H9 (cell line): Measurements from ENCODE around the gene AGO1. TPM values are rescaled to one million over a fixed set of nuclear protein-coding genes. Genes with fewer than 3 reads are reported as not detected.

Source experiments
- DNase-seq: peaks from one replicate; pipeline ENCODE4 v3.0.0-alpha.2; 2017
- H2AFZ ChIP-seq: one replicate; pipeline ENCODE4 v1.6.1; 2013; ENCODE audit warnings: mild to moderate bottlenecking, low read length, control low read depth, moderate library complexity
- H2AK5ac ChIP-seq: 2 replicates; pipeline ENCODE4 v1.6.1; 2013; ENCODE audit warnings: low read length, control low read depth, mixed read lengths; ENCODE audit not compliant: insufficient read length
- H2BK120ac ChIP-seq: one replicate; pipeline ENCODE4 v1.6.1; 2013; ENCODE audit warnings: low read depth, mild to moderate bottlenecking, low read length, control low read depth, inconsistent platforms; ENCODE audit not compliant: poor library complexity, severe bottlenecking
- H2BK12ac ChIP-seq: 2 replicates; pipeline ENCODE4 v1.6.1; 2013; ENCODE audit warnings: low read length, control low read depth, mixed read lengths, low read depth; ENCODE audit not compliant: insufficient read length
- H2BK15ac ChIP-seq: 2 replicates; pipeline ENCODE4 v1.6.1; 2013; ENCODE audit warnings: low read depth, low read length, control low read depth
- H2BK20ac ChIP-seq: one replicate; pipeline ENCODE4 v1.6.1; 2013; ENCODE audit warnings: low read depth, mild to moderate bottlenecking, low read length, control low read depth, inconsistent platforms; ENCODE audit not compliant: poor library complexity, severe bottlenecking
- H2BK5ac ChIP-seq: 2 replicates; pipeline ENCODE4 v1.6.1; 2013; ENCODE audit warnings: low read length, control low read depth, mixed read lengths; ENCODE audit not compliant: insufficient read length
- H3K14ac ChIP-seq: 2 replicates; pipeline ENCODE4 v1.6.1; 2013; ENCODE audit warnings: low read length, control low read depth; ENCODE audit not compliant: insufficient read depth
- H3K18ac ChIP-seq: 2 replicates; pipeline ENCODE4 v1.6.1; 2013; ENCODE audit warnings: low read depth, mild to moderate bottlenecking, mixed read lengths, low read length, control low read depth; ENCODE audit not compliant: insufficient read length
- H3K23ac ChIP-seq: 2 replicates; pipeline ENCODE4 v1.6.1; 2013; ENCODE audit warnings: low read length, control low read depth, mixed read lengths, low read depth; ENCODE audit not compliant: insufficient read length
- H3K23me2 ChIP-seq: 2 replicates; pipeline ENCODE4 v1.6.1; 2013; ENCODE audit warnings: low read depth, mild to moderate bottlenecking, mixed read lengths, low read length, control low read depth; ENCODE audit not compliant: insufficient read length, poor library complexity, severe bottlenecking
- H3K27ac ChIP-seq: 2 replicates; pipeline ENCODE4 v1.5.1; 2013; ENCODE audit warnings: low read length, control low read depth, mixed read lengths, low read depth; ENCODE audit not compliant: insufficient read length
- H3K27me3 ChIP-seq: 2 replicates; pipeline ENCODE4 v1.6.1; 2013; ENCODE audit warnings: low read length, control low read depth, inconsistent platforms; ENCODE audit not compliant: insufficient read depth
- H3K4ac ChIP-seq: 2 replicates; pipeline ENCODE4 v1.6.1; 2013; ENCODE audit warnings: low read depth, mild to moderate bottlenecking, control low read depth, inconsistent platforms, low read length, moderate library complexity
- H3K4me1 ChIP-seq: 2 replicates; pipeline ENCODE4 v1.6.1; 2013; ENCODE audit warnings: low read length, control low read depth, inconsistent platforms; ENCODE audit not compliant: insufficient read depth
- H3K4me2 ChIP-seq: 2 replicates; pipeline ENCODE4 v1.6.1; 2013; ENCODE audit warnings: low read length, control low read depth, mixed read lengths; ENCODE audit not compliant: insufficient read length, insufficient read depth
- H3K56ac ChIP-seq: 2 replicates; pipeline ENCODE4 v1.6.1; 2013; ENCODE audit warnings: low read depth, mild to moderate bottlenecking, mixed read lengths, low read length, control low read depth; ENCODE audit not compliant: insufficient read length
- H3K79me1 ChIP-seq: 2 replicates; pipeline ENCODE4 v1.6.1; 2013; ENCODE audit warnings: low read depth, mild to moderate bottlenecking, moderate library complexity, low read length, control low read depth, inconsistent platforms; ENCODE audit not compliant: insufficient read depth, poor library complexity, severe bottlenecking
- H3K79me2 ChIP-seq: 2 replicates; pipeline ENCODE4 v1.6.1; 2013; ENCODE audit warnings: low read length, control low read depth, inconsistent platforms; ENCODE audit not compliant: insufficient read depth
- H3K9ac ChIP-seq: 2 replicates; pipeline ENCODE4 v1.6.1; 2013; ENCODE audit warnings: low read length, control low read depth, mixed read lengths; ENCODE audit not compliant: insufficient read length; ENCODE audit errors: extremely low read depth
- H3K9me3 ChIP-seq: one replicate; pipeline ENCODE4 v1.6.1; 2013; ENCODE audit warnings: low read depth, low read length, inconsistent platforms; ENCODE audit not compliant: control insufficient read depth
- H3T11ph ChIP-seq: one replicate; pipeline ENCODE4 v1.6.1; 2013; ENCODE audit warnings: mild to moderate bottlenecking, low read length, control low read depth, inconsistent platforms
- H4K20me1 ChIP-seq: one replicate; pipeline ENCODE4 v1.6.1; 2013; ENCODE audit not compliant: control insufficient read depth, insufficient read length, insufficient read depth
- H4K5ac ChIP-seq: 2 replicates; pipeline ENCODE4 v1.6.1; 2013; ENCODE audit warnings: low read depth, mild to moderate bottlenecking, mixed read lengths, low read length, control low read depth; ENCODE audit not compliant: insufficient read length
- H4K8ac ChIP-seq: replicated peaks from 2 replicates; pipeline ENCODE4 v1.6.1; 2013; ENCODE audit warnings: low read length, control low read depth, mixed read lengths, low read depth; ENCODE audit not compliant: insufficient read length
- H4K91ac ChIP-seq: 2 replicates; pipeline ENCODE4 v1.6.1; 2013; ENCODE audit warnings: low read depth, mild to moderate bottlenecking, moderate library complexity, mixed read lengths, low read length, control low read depth; ENCODE audit not compliant: insufficient read length
- H3K27ac Mint-ChIP-seq, 3 experiments: 2 replicates in 2 of 3; 3 replicates in 1 of 3; pipeline ENCODE4 v1.8.0; 2020 to 2021; ENCODE audit warnings: mixed read lengths in 3 of 3, mild to moderate bottlenecking in 1 of 3, moderate library complexity in 1 of 3
- H3K27me3 Mint-ChIP-seq: 2 replicates; pipeline ENCODE4 v1.8.0; 2021; ENCODE audit warnings: low read depth, mild to moderate bottlenecking, moderate library complexity, mixed read lengths
- H3K36me3 Mint-ChIP-seq, 3 experiments: 2 replicates in 2 of 3; 3 replicates in 1 of 3; pipeline ENCODE4 v1.8.0; 2020 to 2021; ENCODE audit warnings: low read depth in 3 of 3, mixed read lengths in 3 of 3; ENCODE audit not compliant: insufficient read depth in 1 of 3
- H3K4me1 Mint-ChIP-seq, 2 experiments: 2 replicates each; pipeline ENCODE4 v1.8.0; 2020; ENCODE audit warnings: mixed read lengths in 2 of 2
- H3K4me3 Mint-ChIP-seq, 2 experiments: 2 replicates in 1 of 2; 3 replicates in 1 of 2; pipeline ENCODE4 v1.8.0; 2020 to 2021; ENCODE audit warnings: mild to moderate bottlenecking in 2 of 2, mixed read lengths in 2 of 2, moderate library complexity in 1 of 2
- H3K9me3 Mint-ChIP-seq, 2 experiments: 2 replicates in 1 of 2; 3 replicates in 1 of 2; pipeline ENCODE4 v1.8.0; 2020; ENCODE audit warnings: mild to moderate bottlenecking in 2 of 2, mixed read lengths in 2 of 2, moderate library complexity in 1 of 2
- CTCF ChIP-seq: fragments of 200-600 bp; sonication (generic); conservative IDR thresholded peaks from 3 replicates; pipeline ENCODE4 v1.8.0; 2021; ENCODE audit warnings: antibody characterized with exemption, mild to moderate bottlenecking
- WGBS: extraction: QIAGEN DNeasy Blood & Tissue Kit; methylation state at CpG from one replicate; pipeline ENCODE4 v1.1.7; 2013; ENCODE audit warnings: missing lambda C conversion rate, low lambda C conversion rate, mixed read lengths; ENCODE audit not compliant: insufficient read length; ENCODE audit errors: extremely low coverage; 5-methylcytosine and 5-hydroxymethylcytosine counted together
- total RNA-seq: library from RNA; stranded (reverse); gene quantifications from 2 replicates; pipeline ENCODE4 v1.2.1, GENCODE V29; 2021

Gene AGO1
- total RNA-seq, 1 experiment from 2014 or later: 74.2 TPM

- Mint-ChIP-seq H3K27ac (no peak overlapping the region), H3K4me3 (no peak overlapping the region), H3K4me1 (no peaks in the 10 kb centered on the region), H3K27me3 (no peaks in the 10 kb centered on the region), H3K9me3 (no peaks in the 10 kb centered on the region), H3K36me3 (peaks cover 39 to 94% (median 68%) of the 10 kb centered on the region in 3 experiments; a peak in 6 of 7 replicates)
- Histone ChIP-seq H3K14ac (no peak overlapping the region), H3K4ac (no peak overlapping the region), H3K4me2 (no peak overlapping the region), H2AK5ac (no peak overlapping the region), H3K4me1 (no peaks in the 10 kb centered on the region), H2BK12ac (no peak overlapping the region), H2BK5ac (no peak overlapping the region), H3K27ac (no peak overlapping the region), H4K5ac (no peak overlapping the region), H3K79me2 (no peaks in the 10 kb centered on the region), H4K91ac (no peak overlapping the region), H3K9me3 (no peaks in the 10 kb centered on the region), H2BK15ac (no peak overlapping the region), H3T11ph (no peak overlapping the region), H3K9ac (no peak overlapping the region), H2BK20ac (no peak overlapping the region), H3K18ac (no peak overlapping the region), H4K20me1 (no peaks in the 10 kb centered on the region), H3K56ac (no peak overlapping the region), H3K23ac (no peak overlapping the region), H2AFZ (no peak overlapping the region), H2BK120ac (no peak overlapping the region), H3K23me2 (no peaks in the 10 kb centered on the region), H4K8ac (no peak overlapping the region), H3K27me3 (no peaks in the 10 kb centered on the region), H3K79me1 (no peaks in the 10 kb centered on the region)
- WGBS: no CpG with 5 or more reads among the region's 2 CpGs
- DNase-seq: no peak
- TF ChIP-seq CTCF: no peak
These were observed 19.7 kb downstream of the AGO1 start for GRCh38 chr1:35902671-35903070.
